ENCODE measurements around the gene PJVK.

DNA sequence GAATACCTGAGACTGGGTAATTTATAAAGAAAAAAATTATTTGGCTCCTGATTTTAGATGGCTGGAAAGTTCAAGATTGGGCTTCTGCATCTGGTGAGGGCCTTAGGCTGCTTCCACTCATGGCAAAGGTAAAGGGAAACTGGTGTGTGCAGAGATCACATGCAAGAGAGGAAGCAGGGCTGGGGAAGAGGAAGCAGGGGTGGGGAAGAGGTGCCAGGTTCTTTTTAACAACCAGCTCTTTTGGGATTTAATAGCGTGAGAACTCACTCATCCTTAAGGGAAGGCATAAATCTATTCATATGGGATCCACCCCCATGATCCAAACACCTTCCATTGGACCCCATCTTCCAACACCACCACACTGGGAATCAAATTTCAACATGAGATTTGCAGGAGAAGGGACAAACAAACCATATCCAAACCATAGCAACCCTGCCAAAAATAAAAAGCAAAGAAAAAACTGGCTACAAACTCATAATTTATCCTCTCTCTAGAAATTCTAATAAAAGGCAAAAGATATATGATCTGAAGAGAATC is 30.6 kb upstream of the PJVK start:
- TF ChIP-seq POLR2A (IDR thresholded peaks at IDR 0.05) = no peak
- TF ChIP-seq, protein P1, sequence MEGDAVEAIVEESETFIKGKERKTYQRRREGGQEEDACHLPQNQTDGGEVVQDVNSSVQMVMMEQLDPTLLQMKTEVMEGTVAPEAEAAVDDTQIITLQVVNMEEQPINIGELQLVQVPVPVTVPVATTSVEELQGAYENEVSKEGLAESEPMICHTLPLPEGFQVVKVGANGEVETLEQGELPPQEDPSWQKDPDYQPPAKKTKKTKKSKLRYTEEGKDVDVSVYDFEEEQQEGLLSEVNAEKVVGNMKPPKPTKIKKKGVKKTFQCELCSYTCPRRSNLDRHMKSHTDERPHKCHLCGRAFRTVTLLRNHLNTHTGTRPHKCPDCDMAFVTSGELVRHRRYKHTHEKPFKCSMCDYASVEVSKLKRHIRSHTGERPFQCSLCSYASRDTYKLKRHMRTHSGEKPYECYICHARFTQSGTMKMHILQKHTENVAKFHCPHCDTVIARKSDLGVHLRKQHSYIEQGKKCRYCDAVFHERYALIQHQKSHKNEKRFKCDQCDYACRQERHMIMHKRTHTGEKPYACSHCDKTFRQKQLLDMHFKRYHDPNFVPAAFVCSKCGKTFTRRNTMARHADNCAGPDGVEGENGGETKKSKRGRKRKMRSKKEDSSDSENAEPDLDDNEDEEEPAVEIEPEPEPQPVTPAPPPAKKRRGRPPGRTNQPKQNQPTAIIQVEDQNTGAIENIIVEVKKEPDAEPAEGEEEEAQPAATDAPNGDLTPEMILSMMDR (IDR thresholded peaks at IDR 0.05) = no peak
